Measurements from ENCODE around the gene SLC7A10.

DNA sequence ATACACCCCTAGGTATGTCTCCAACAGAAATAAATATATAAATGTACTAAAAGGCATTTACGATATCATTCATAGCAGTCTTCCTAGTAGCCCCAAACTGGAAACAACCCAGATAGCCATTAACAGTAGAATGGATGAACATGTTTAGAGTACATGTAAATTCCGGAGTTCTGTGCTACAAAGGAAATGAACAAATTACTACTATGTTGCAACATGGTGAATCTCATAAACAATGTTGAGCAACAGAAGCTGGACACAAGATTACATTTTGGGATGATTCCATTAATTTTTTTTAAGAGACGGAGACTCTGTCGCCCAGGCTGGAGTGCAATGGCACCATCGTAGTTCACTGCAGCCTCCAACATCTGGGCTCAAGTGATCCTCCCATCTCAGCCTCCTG lies 5.9 kb upstream of the SLC7A10 start:
- no peak for TF ChIP-seq POLR2AphosphoS5 (IDR thresholded peaks at IDR 0.05)
- TF ChIP-seq, protein P1, sequence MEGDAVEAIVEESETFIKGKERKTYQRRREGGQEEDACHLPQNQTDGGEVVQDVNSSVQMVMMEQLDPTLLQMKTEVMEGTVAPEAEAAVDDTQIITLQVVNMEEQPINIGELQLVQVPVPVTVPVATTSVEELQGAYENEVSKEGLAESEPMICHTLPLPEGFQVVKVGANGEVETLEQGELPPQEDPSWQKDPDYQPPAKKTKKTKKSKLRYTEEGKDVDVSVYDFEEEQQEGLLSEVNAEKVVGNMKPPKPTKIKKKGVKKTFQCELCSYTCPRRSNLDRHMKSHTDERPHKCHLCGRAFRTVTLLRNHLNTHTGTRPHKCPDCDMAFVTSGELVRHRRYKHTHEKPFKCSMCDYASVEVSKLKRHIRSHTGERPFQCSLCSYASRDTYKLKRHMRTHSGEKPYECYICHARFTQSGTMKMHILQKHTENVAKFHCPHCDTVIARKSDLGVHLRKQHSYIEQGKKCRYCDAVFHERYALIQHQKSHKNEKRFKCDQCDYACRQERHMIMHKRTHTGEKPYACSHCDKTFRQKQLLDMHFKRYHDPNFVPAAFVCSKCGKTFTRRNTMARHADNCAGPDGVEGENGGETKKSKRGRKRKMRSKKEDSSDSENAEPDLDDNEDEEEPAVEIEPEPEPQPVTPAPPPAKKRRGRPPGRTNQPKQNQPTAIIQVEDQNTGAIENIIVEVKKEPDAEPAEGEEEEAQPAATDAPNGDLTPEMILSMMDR (IDR thresholded peaks at IDR 0.05), result no peak
- TF ChIP-seq POLR2A (IDR thresholded peaks at IDR 0.05), result no peak
- no peak for TF ChIP-seq EP300 (IDR thresholded peaks at IDR 0.05)
